K562 (cell line): ENCODE measurements around the gene CMTM4. TPM values are rescaled to one million over a fixed set of nuclear protein-coding genes. Genes with fewer than 3 reads are reported as not detected.
A peak's percentile ranks its signal among the peaks of the same experiment; 100 is the strongest.

Source experiments
- BDP1 ChIP-seq: IDR thresholded peaks from 3 replicates; pipeline ENCODE4 v1.6.1; 2011; ENCODE audit not compliant: insufficient read length, insufficient read depth
- BRF1 ChIP-seq: IDR thresholded peaks from 3 replicates; pipeline ENCODE4 v1.6.1; 2011; ENCODE audit warnings: borderline replicate concordance, mild to moderate bottlenecking; ENCODE audit not compliant: insufficient read length; ENCODE audit errors: extremely low read depth
- CREB3 ChIP-seq: fragments of 450-650 bp; conservative IDR thresholded peaks from 2 replicates; pipeline ENCODE4 v1.6.1; 2016; ENCODE audit warnings: missing genetic modification characterization, low read depth, mild to moderate bottlenecking, missing compliant biosample characterization, moderate library complexity
- E2F5 ChIP-seq: sonication (generic); formaldehyde crosslinking; IDR thresholded peaks from 2 replicates; pipeline ENCODE4 v1.8.0; 2022; ENCODE audit warnings: mild to moderate bottlenecking, missing genetic modification reagents
- EGR1 ChIP-seq: fragments of 450-650 bp; conservative IDR thresholded peaks from 2 replicates; pipeline ENCODE4 v1.6.1; 2017; ENCODE audit warnings: mild to moderate bottlenecking
- FOXA1 ChIP-seq: fragments of 450-650 bp; IDR thresholded peaks from 2 replicates; pipeline ENCODE4 v1.6.1; 2016; ENCODE audit warnings: mild to moderate bottlenecking, borderline replicate concordance
- GATAD2B ChIP-seq: fragments of 450-650 bp; IDR thresholded peaks from 2 replicates; pipeline ENCODE4 v1.6.1; 2017; ENCODE audit warnings: mild to moderate bottlenecking, borderline replicate concordance
- HDAC2 ChIP-seq: fragments of 450-650 bp; IDR thresholded peaks from 2 replicates; pipeline ENCODE4 v1.6.1; 2016; ENCODE audit warnings: mild to moderate bottlenecking
- NCOA1 ChIP-seq: fragments of 450-650 bp; IDR thresholded peaks from 2 replicates; pipeline ENCODE4 v1.6.1; 2016; ENCODE audit warnings: low read depth
- NFYB ChIP-seq: IDR thresholded peaks from 2 replicates; pipeline ENCODE4 v1.6.1; 2011; ENCODE audit warnings: mild to moderate bottlenecking, moderate library complexity; ENCODE audit not compliant: insufficient read length; ENCODE audit errors: extremely low read depth
- POLR2AphosphoS2 ChIP-seq: IDR thresholded peaks from 2 replicates; pipeline ENCODE4 v1.6.1; 2012; ENCODE audit warnings: low read length, improper control_type of control experiment
- POU5F1 ChIP-seq: fragments of 150-350 bp; IDR thresholded peaks from 2 replicates; pipeline ENCODE4 v1.6.1; 2014; ENCODE audit warnings: borderline replicate concordance, low read length, low read depth, mild to moderate bottlenecking; ENCODE audit not compliant: partially characterized antibody
- TAF7 ChIP-seq: fragments of 450-650 bp; IDR thresholded peaks from 2 replicates; pipeline ENCODE4 v1.6.1; 2016; ENCODE audit warnings: missing genetic modification characterization, missing compliant biosample characterization
- TRIM24 ChIP-seq, 2 experiments: fragments of 450-650 bp; IDR thresholded peaks; 2 replicates each; pipeline ENCODE4 v1.6.1; 2016
- ZNF507 ChIP-seq: conservative IDR thresholded peaks from 2 replicates; pipeline ENCODE4 v1.6.1; 2017; ENCODE audit warnings: missing genetic modification characterization, missing compliant biosample characterization
- ZNF764 ChIP-seq: fragments of 250-450 bp; sonication (Bioruptor Pico); IDR thresholded peaks from 2 replicates; pipeline ENCODE4 v1.4.0; 2020; ENCODE audit warnings: low read depth, mild to moderate bottlenecking, moderate library complexity
- polyA plus RNA-seq, 8 experiments: library from polyadenylated mRNA; depleted of rRNA in 4 of 8; stranded (reverse) in 5 of 8; unstranded in 3 of 8; fragments of >200 nt; fragmentation: Nextera tagmentation in 2 of 8; fragmentation: Illumina TruSeq in 1 of 8; extraction: Ambion mirVana in 2 of 8; extraction: Trizol in 1 of 8; gene quantifications; 2 replicates each; pipeline versions ENCODE4 v1.2.1 to v1.2.3, GENCODE V29; 2011 to 2014; ENCODE audit warnings: inconsistent platforms in 1 of 8, missing spikeins in 1 of 8
- total RNA-seq, 7 experiments: library from RNA; depleted of rRNA in 6 of 7; stranded (reverse); fragments of >200 nt in 6 of 7; fragmentation: Illumina TruSeq in 2 of 7; extraction: Trizol in 2 of 7; gene quantifications; 2 replicates each; pipeline versions ENCODE4 v1.2.1 to v1.2.3, GENCODE V29; 2011 to 2021; ENCODE audit warnings: low replicate concordance in 1 of 7
- TF ChIP-seq, protein P1 (sequence below): fragments of 250-450 bp; sonication (Bioruptor Pico); IDR thresholded peaks from 2 replicates; pipeline ENCODE4 v1.8.0; 2022; ENCODE audit warnings: moderate library complexity, mild to moderate bottlenecking, inconsistent platforms
- TF ChIP-seq, protein P2 (sequence below), 2 experiments: fragments of 450-650 bp; conservative IDR thresholded peaks; 2 replicates each; pipeline ENCODE4 v1.6.1; 2017; ENCODE audit warnings: mild to moderate bottlenecking in 2 of 2, moderate library complexity in 2 of 2
- TF ChIP-seq, protein P3 (sequence below): fragments of 250-450 bp; sonication (Bioruptor Pico); IDR thresholded peaks from 2 replicates; pipeline ENCODE4 v1.4.0; 2020

The CMTM4 gene
- total and polyA plus RNA-seq, 9 of the 15 experiments (the other 6 are each of a cell fraction or from before 2014, with no cell fraction given), result 2.0 to 21.3 (median 12.5) TPM

DNA sequence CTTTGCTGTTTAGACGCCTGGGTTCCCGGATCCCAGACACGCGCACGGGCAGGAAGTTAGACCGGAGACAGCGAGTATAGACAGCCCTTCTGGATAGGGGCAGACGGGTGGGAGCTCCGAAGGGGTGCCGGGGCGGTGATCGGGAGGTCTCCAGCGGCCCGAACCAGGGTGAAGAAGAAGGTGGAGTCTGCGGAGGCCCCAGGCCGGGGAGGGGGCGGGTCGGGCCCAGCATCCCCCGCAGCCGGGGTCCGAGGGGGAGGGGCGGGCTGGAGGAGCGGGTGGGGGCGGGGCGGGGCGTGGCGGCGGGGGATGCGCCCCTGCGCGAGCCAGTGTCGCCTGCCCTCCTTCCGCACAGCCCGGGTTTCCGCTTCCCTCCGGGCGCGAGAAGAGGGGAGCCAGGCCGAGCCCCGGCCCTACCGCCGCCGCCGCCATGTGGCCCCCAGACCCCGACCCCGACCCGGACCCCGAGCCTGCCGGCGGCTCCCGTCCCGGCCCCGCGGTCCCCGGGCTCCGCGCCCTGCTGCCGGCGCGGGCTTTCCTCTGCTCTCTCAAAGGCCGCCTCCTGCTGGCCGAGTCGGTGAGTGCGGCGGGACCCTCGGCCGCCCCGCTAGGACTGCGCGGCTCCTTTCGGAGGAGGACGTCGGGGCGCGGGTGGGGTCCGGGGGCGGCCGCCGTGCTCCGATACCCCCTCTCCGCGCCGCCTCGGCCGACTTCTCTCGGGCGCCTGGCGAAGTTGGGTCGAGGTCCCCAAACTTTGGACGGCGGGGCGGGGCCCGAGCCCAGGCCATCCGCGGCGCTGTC, 92.0 kb downstream of the CMTM4 start, which contains the start of gene CMTM3 (continued):
- TF ChIP-seq POU5F1 (no peak), CREB3 (no peak), ZNF507 (tag) (no peak), POLR2AphosphoS2 (no peak), HDAC2 (no peak), BDP1 (no peak), FOXA1 (no peak), TRIM24 (IDR thresholded peaks at IDR 0.05) (no peak), E2F5 (no peak), TAF7 (tag) (no peak), NFYB (no peak), ZNF764 (CRISPR knock-in tag) (peak; percentile 76), NCOA1 (no peak), EGR1 (peak; percentile 63), BRF1 (no peak), GATAD2B (no peak)
- TF ChIP-seq, protein P1, sequence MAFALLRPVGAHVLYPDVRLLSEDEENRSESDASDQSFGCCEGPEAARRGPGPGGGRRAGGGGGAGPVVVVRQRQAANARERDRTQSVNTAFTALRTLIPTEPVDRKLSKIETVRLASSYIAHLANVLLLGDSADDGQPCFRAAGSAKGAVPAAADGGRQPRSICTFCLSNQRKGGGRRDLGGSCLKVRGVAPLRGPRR (CRISPR knock-in tag), result no peak
- TF ChIP-seq, protein P2, sequence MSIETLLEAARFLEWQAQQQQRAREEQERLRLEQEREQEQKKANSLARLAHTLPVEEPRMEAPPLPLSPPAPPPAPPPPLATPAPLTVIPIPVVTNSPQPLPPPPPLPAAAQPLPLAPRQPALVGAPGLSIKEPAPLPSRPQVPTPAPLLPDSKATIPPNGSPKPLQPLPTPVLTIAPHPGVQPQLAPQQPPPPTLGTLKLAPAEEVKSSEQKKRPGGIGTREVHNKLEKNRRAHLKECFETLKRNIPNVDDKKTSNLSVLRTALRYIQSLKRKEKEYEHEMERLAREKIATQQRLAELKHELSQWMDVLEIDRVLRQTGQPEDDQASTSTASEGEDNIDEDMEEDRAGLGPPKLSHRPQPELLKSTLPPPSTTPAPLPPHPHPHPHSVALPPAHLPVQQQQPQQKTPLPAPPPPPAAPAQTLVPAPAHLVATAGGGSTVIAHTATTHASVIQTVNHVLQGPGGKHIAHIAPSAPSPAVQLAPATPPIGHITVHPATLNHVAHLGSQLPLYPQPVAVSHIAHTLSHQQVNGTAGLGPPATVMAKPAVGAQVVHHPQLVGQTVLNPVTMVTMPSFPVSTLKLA (conservative IDR thresholded peaks at IDR 0.05), result no peak
- TF ChIP-seq, protein P3, sequence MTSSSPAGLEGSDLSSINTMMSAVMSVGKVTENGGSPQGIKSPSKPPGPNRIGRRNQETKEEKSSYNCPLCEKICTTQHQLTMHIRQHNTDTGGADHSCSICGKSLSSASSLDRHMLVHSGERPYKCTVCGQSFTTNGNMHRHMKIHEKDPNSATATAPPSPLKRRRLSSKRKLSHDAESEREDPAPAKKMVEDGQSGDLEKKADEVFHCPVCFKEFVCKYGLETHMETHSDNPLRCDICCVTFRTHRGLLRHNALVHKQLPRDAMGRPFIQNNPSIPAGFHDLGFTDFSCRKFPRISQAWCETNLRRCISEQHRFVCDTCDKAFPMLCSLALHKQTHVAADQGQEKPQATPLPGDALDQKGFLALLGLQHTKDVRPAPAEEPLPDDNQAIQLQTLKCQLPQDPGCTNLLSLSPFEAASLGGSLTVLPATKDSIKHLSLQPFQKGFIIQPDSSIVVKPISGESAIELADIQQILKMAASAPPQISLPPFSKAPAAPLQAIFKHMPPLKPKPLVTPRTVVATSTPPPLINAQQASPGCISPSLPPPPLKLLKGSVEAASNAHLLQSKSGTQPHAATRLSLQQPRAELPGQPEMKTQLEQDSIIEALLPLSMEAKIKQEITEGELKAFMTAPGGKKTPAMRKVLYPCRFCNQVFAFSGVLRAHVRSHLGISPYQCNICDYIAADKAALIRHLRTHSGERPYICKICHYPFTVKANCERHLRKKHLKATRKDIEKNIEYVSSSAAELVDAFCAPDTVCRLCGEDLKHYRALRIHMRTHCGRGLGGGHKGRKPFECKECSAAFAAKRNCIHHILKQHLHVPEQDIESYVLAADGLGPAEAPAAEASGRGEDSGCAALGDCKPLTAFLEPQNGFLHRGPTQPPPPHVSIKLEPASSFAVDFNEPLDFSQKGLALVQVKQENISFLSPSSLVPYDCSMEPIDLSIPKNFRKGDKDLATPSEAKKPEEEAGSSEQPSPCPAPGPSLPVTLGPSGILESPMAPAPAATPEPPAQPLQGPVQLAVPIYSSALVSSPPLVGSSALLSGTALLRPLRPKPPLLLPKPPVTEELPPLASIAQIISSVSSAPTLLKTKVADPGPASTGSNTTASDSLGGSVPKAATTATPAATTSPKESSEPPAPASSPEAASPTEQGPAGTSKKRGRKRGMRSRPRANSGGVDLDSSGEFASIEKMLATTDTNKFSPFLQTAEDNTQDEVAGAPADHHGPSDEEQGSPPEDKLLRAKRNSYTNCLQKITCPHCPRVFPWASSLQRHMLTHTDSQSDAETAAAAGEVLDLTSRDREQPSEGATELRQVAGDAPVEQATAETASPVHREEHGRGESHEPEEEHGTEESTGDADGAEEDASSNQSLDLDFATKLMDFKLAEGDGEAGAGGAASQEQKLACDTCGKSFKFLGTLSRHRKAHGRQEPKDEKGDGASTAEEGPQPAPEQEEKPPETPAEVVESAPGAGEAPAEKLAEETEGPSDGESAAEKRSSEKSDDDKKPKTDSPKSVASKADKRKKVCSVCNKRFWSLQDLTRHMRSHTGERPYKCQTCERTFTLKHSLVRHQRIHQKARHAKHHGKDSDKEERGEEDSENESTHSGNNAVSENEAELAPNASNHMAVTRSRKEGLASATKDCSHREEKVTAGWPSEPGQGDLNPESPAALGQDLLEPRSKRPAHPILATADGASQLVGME (CRISPR knock-in tag), result no peak
